C1 segment of cervical spinal cord (tissue), 14 donors: ENCODE data around the gene NPAS3.
"Not testable (repeated sequence)": the region's sequence is repeated elsewhere in the genome, so short reads cannot be mapped to it uniquely, and the experiment has no call there.

Source experiments
- DNase-seq, 14 donors: peaks; one replicate each; lab custom pipeline; 2025; lab: John Stamatoyannopoulos, UW

NPAS3 gene

GRCh38 chr14:33068626-33069025 lies 129.9 kb downstream of the NPAS3 start:
- DNase-seq = no peak

GRCh38 chr14:33070475-33070874 lies 131.8 kb downstream of the NPAS3 start:
- peak in 2 of 14 donors; percentile 2 to 8 for DNase-seq

DNA sequence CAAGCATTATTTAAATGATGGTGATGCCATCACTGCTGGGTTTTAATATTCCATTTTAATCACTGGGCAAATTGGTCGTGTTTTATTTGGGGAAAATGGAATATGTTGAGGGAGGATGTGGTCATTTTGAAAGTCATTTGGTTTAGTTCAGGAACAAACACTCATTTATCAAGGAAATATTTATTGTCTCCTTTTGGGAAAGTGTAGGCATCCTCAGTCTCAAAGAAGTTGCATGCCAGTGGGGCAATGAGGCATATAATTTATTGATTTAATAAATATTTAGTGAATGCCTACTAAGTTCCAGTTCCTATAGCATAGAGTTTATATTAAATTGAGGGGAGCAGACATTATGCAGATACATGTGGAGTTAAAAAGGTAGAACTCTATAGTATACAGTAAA lies 134.3 kb downstream of the NPAS3 start:
- no peak for DNase-seq

- DNase-seq = no peak
Observed at GRCh38 chr14:33081259-33081658, 142.6 kb downstream of the NPAS3 start.

DNA sequence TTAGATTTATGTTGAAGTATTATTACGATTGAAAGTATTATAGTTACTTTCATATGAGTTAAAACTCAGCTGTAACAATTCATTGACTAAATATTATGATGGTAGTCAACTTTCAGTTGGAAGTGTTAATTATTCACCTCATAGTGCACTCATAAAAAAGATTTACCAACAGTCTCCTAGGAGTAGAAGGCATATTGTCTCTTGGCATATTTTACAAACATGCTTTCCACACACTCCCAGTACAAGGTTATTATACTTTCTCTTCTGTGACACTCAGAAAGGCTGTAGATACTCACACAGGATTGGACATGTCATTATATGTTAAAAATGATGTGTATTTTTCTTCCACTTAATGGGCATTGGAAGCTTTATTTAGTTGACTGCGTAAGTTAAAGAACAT lies 147.1 kb downstream of the NPAS3 start:
- DNase-seq = no peak

DNA sequence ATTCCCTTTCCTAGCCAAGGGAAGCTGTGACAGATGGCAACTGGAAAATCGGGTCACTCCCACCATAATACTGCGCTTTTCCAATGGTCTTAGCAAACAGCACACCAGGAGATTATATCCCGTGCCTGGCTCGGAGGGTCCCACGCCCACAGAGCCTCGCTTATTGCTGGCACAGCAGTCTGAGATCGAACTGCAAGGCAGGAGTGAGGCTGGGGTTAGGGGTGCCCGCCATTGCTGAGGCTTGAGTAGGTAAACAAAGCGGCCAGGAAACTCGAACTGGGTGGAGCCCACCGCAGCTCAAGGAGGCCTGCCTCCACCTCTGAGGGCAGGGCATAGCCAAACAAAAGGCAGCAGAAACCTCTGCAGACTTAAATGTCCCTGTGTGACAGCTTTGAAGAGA lies 149.6 kb downstream of the NPAS3 start:
- not testable (repeated sequence) for DNase-seq

DNA sequence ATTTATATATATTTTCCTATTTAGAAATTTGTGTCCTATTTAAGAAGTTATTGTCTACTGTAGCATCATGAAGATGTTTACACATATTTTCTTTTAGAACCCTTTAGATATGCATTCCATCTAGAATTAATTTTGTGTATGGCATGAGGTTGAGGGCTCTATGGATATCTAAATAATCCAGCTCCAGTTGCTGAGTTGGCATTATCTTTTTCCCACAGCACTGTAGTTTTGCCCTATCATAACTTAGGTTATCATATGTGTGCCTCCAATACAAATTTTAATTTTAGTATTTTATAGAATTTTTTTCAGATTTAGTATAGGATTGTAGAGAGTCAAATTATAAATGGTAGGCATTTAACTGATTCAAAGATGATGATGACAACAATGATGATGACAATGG lies 159.3 kb downstream of the NPAS3 start:
- no peak for DNase-seq

DNA sequence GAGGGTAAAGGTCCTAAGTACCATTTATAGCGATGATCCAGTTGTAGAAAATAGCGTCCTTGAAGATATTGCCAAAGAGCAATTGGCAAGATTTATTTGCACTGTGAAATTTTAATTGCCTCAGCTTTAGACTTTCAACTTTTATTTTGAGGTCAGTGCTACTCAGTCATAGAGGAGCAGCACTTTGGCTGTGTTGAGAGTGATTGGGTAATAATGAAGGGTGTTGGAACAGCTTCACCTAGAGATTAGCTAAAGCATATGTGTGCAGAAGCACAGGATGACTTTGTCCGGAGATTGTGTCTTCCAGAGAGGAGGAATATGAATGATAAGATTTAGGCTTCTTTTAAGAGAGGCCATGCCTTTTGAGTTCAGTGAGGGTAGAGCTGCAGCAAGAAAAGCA lies 164.8 kb downstream of the NPAS3 start:
- no peak for DNase-seq

DNA sequence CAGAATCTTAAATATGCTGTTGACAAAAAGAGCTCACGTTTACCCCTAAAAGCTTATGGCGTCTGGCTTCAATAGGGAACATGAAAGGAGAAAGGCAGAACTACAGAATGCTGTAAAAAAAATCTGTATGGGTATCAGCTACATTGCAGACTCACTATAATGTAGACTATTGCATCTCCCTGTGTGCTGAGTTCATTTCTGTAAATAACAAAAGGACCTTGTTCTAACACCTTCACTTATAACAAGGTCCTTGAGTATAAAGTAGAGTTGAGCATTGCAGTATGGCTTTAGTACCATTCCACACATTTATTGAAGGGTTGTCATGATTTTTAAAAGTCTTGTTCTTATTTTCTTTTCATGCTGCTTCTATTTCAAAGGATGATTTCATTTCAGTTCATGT lies 165.3 kb downstream of the NPAS3 start:
- no peak for DNase-seq

GRCh38 chr14:33110737-33111443 lies 172.2 kb downstream of the NPAS3 start:
- peak in 2 of 14 donors; percentile 2 for DNase-seq

- no peak for DNase-seq
Observed at GRCh38 chr14:33114331-33114730, 175.7 kb downstream of the NPAS3 start.

- no peak for DNase-seq
Observed at GRCh38 chr14:33118668-33119067, 180.0 kb downstream of the NPAS3 start.

DNA sequence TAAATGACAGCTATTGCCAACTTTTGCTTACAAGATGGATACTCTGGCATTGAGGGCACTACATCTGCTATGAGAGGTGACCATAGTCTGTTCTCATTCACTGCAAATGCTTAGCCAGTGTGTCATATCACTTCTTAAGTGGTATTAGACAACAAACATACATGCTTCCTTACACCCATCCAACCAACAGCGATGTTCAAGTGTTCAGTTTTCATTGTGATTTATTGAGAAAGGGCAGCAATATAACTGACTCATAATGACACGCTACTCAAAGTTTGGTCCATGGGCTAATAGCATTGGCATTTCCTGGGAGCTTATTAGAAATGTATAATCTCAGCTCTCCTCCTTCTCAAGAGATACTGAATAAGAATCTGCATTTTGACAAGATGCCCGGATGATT lies 181.7 kb downstream of the NPAS3 start:
- DNase-seq = no peak

- no peak for DNase-seq
Observed at GRCh38 chr14:33120966-33121365, 182.3 kb downstream of the NPAS3 start.

- no peak for DNase-seq
Observed at GRCh38 chr14:33123281-33123680, 184.6 kb downstream of the NPAS3 start.

DNA sequence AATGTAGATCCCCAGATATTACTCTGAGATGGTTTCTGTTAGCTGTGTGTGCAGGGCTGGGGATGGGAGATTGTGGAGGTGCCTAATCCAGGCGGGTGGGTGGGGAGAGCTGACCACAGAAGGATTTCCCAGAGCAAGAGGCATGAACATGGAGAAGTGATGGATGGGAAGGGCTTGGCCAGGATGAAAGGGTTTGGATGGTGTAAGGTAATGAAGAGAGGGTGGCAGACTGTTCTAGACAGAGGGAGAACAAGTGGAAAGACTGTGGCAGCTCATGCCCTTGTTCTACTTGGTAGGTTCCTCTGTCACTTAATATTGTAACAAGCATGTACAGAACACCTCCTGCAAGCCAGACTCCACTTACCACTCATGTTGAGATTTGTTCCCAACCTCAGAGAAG lies 187.8 kb downstream of the NPAS3 start:
- DNase-seq = no peak

GRCh38 chr14:33127531-33127930 lies 188.9 kb downstream of the NPAS3 start:
- no peak for DNase-seq

- DNase-seq = no peak
Observed at GRCh38 chr14:33131801-33132200, 193.1 kb downstream of the NPAS3 start.

DNA sequence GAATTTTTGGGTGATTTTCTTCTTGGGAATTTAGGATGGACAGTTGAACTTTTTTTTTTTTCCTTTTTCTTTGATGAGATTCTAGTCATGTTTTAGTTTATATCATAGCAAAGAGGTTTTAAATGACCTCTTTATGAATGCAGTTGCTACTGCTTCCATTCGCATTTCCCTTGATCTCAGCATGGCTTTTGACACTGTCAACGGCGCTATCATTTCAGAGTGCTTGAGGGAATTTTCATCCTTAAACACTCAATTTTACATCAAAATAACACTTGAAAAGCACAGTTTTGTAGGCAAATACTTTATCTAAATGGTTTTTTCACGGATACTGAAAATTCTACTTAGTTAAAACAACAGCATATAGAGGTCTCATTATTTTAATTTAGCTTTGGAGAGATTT lies 195.5 kb downstream of the NPAS3 start:
- DNase-seq = no peak

GRCh38 chr14:33134975-33135374 lies 196.3 kb downstream of the NPAS3 start:
- DNase-seq = no peak

- DNase-seq = no peak
Observed at GRCh38 chr14:33150666-33151428, 212.2 kb downstream of the NPAS3 start.

- no peak for DNase-seq
Observed at GRCh38 chr14:33163109-33163508, 224.4 kb downstream of the NPAS3 start.

DNA sequence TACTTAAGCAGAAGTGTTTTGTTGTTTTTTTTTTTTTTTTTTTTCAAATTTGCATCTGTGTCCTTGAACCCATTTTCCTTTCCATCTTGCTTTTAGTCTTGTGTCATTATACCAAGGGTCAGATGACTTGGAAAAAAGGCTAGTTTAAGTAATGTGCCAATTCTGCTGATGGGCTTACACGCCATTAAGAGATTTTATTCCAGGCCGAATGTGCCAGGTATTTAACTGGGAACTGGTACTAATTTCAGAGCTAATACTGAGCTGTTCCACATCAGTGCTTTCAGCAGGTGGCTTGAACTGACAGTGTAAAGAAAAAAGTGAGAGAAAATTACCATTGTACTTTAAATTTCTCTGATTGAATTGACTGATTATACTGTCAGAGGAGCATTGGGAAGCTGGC lies 224.9 kb downstream of the NPAS3 start:
- DNase-seq = no peak
